Measurements from ENCODE around the gene NTHL1. TPM values are rescaled to one million over a fixed set of nuclear protein-coding genes. Genes with fewer than 3 reads are reported as not detected.

The NTHL1 gene
- total and polyA plus RNA-seq, 9 of the 15 experiments (the other 6 are each of a cell fraction or from before 2014, with no cell fraction given) = 1.1 to 58.8 (median 17.6) TPM

GRCh38 chr16:1991948-1992703 lies 55.5 kb downstream of the NTHL1 start (continued):
- TF ChIP-seq CEBPG (CRISPR knock-in tag; IDR thresholded peaks at IDR 0.05) (no peak), CEBPG (tag; conservative IDR thresholded peaks at IDR 0.05 in 1 of 2, IDR thresholded peaks at IDR 0.05 in 1 of 2) (no peak), ZNF24 (IDR thresholded peaks at IDR 0.05) (0 out of 2 replicates have a peak, but pooled peaks have one; percentile 48), CREB3 (tag; conservative IDR thresholded peaks at IDR 0.05; ENCODE audit: low read depth) (peak; percentile 72; the same call in 1 of the 2 replicates), GABPB1 (CRISPR knock-in tag; IDR thresholded peaks at IDR 0.05) (peak; percentile 74), ELF1 (tag; IDR thresholded peaks at IDR 0.05) (peak; percentile 80), ETV5 (CRISPR knock-in tag; IDR thresholded peaks at IDR 0.05; ENCODE audit: low read depth) (no peak), MLLT1 (IDR thresholded peaks at IDR 0.05) (no peak; a peak in 1 of 4 replicates), TOE1 (IDR thresholded peaks at IDR 0.05; ENCODE audit: borderline replicate concordance) (no peak), TOE1 (CRISPR knock-in tag; IDR thresholded peaks at IDR 0.05; ENCODE audit: borderline replicate concordance, low read depth) (0 out of 2 replicates have a peak, but pooled peaks have one; percentile 89), ZNF41 (CRISPR knock-in tag; conservative IDR thresholded peaks at IDR 0.05) (no peak), POU5F1 (IDR thresholded peaks at IDR 0.05; ENCODE audit: borderline replicate concordance, low read depth, low read length, partially characterized antibody) (no peak), FOXM1 (IDR thresholded peaks at IDR 0.05; ENCODE audit: low read depth) (no peak), FOXM1 (CRISPR knock-in tag; IDR thresholded peaks at IDR 0.05; ENCODE audit: low read depth) (no peak), ZBTB7A (IDR thresholded peaks at IDR 0.05; ENCODE audit: borderline replicate concordance, control insufficient read depth, low read depth, low read length) (no peak; the same call in 1 of the 2 replicates), HNRNPK (IDR thresholded peaks at IDR 0.05; ENCODE audit: low read depth, low read length, poor library complexity, severe bottlenecking) (no peak)
- TF ChIP-seq, protein P1, sequence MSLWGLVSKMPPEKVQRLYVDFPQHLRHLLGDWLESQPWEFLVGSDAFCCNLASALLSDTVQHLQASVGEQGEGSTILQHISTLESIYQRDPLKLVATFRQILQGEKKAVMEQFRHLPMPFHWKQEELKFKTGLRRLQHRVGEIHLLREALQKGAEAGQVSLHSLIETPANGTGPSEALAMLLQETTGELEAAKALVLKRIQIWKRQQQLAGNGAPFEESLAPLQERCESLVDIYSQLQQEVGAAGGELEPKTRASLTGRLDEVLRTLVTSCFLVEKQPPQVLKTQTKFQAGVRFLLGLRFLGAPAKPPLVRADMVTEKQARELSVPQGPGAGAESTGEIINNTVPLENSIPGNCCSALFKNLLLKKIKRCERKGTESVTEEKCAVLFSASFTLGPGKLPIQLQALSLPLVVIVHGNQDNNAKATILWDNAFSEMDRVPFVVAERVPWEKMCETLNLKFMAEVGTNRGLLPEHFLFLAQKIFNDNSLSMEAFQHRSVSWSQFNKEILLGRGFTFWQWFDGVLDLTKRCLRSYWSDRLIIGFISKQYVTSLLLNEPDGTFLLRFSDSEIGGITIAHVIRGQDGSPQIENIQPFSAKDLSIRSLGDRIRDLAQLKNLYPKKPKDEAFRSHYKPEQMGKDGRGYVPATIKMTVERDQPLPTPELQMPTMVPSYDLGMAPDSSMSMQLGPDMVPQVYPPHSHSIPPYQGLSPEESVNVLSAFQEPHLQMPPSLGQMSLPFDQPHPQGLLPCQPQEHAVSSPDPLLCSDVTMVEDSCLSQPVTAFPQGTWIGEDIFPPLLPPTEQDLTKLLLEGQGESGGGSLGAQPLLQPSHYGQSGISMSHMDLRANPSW (CRISPR knock-in tag; IDR thresholded peaks at IDR 0.05) = no peak
- TF ChIP-seq, protein P2, sequence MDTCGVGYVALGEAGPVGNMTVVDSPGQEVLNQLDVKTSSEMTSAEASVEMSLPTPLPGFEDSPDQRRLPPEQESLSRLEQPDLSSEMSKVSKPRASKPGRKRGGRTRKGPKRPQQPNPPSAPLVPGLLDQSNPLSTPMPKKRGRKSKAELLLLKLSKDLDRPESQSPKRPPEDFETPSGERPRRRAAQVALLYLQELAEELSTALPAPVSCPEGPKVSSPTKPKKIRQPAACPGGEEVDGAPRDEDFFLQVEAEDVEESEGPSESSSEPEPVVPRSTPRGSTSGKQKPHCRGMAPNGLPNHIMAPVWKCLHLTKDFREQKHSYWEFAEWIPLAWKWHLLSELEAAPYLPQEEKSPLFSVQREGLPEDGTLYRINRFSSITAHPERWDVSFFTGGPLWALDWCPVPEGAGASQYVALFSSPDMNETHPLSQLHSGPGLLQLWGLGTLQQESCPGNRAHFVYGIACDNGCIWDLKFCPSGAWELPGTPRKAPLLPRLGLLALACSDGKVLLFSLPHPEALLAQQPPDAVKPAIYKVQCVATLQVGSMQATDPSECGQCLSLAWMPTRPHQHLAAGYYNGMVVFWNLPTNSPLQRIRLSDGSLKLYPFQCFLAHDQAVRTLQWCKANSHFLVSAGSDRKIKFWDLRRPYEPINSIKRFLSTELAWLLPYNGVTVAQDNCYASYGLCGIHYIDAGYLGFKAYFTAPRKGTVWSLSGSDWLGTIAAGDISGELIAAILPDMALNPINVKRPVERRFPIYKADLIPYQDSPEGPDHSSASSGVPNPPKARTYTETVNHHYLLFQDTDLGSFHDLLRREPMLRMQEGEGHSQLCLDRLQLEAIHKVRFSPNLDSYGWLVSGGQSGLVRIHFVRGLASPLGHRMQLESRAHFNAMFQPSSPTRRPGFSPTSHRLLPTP (IDR thresholded peaks at IDR 0.05; ENCODE audit: borderline replicate concordance, extremely low read depth, insufficient read length) = no peak

Data from K562 (cell line).